ENCODE data around the gene ARID1A. TPM values are rescaled to one million over a fixed set of nuclear protein-coding genes. Genes with fewer than 3 reads are reported as not detected.
A peak's percentile ranks its signal among the peaks of the same experiment; 100 is the strongest.

The ARID1A gene
- total and polyA plus RNA-seq, 9 of the 15 experiments (the other 6 are each of a cell fraction or from before 2014, with no cell fraction given) = 8.3 to 88.3 (median 22.5) TPM

- peak; percentile 19; the same call in 1 of the 2 replicates for TF ChIP-seq TEAD4 (IDR thresholded peaks at IDR 0.05; ENCODE audit: low read length)
- no peak; the same call in 1 of the 2 replicates for TF ChIP-seq TEAD4 (CRISPR knock-in tag; IDR thresholded peaks at IDR 0.05; ENCODE audit: borderline replicate concordance)
- no peak for TF ChIP-seq ATF3 (IDR thresholded peaks at IDR 0.05)
- TF ChIP-seq ATF3 (CRISPR knock-in tag; conservative IDR thresholded peaks at IDR 0.05) = no peak
- no peak for TF ChIP-seq TRIM25 (IDR thresholded peaks at IDR 0.05; ENCODE audit: borderline replicate concordance)
- 0 out of 2 replicates have a peak, but pooled peaks have one; percentile 64 for TF ChIP-seq ATF4 (CRISPR knock-in tag; IDR thresholded peaks at IDR 0.05)
- TF ChIP-seq ZEB2 (IDR thresholded peaks at IDR 0.05) = no peak
- TF ChIP-seq SIRT6 (IDR thresholded peaks at IDR 0.05; ENCODE audit: low read depth, low read length) = no peak
- TF ChIP-seq ZNF766 (CRISPR knock-in tag; conservative IDR thresholded peaks at IDR 0.05) = peak; percentile 62
- 0 out of 2 replicates have a peak, but pooled peaks have one; percentile 53 for TF ChIP-seq CUX1 (CRISPR knock-in tag; IDR thresholded peaks at IDR 0.05)
- TF ChIP-seq ZNF444 (CRISPR knock-in tag; IDR thresholded peaks at IDR 0.05) = 0 out of 2 replicates have a peak, but pooled peaks have one; percentile 41
- TF ChIP-seq ZBTB11 (CRISPR knock-in tag; IDR thresholded peaks at IDR 0.05) = no peak
- TF ChIP-seq SNIP1 (IDR thresholded peaks at IDR 0.05; ENCODE audit: low read depth) = peak; percentile 8; the same call in 1 of the 2 replicates
- TF ChIP-seq JUNB (CRISPR knock-in tag; conservative IDR thresholded peaks at IDR 0.05) = no peak
These were observed 1.0 kb upstream of the ARID1A start (continued) for GRCh38 chr1:26694638-26695355.

Measured in K562 (cell line).